HG02571 (cell line): ENCODE measurements around the gene C1QC.

ENCODE experiments used
- ATAC-seq: cut with Tn5 transposase; IDR thresholded peaks from one replicate; pipeline ENCODE4 v1.9.1; 2021; ENCODE audit warnings: mild to moderate bottlenecking, moderate library complexity; ENCODE audit not compliant: unreplicated experiment

Gene C1QC

DNA sequence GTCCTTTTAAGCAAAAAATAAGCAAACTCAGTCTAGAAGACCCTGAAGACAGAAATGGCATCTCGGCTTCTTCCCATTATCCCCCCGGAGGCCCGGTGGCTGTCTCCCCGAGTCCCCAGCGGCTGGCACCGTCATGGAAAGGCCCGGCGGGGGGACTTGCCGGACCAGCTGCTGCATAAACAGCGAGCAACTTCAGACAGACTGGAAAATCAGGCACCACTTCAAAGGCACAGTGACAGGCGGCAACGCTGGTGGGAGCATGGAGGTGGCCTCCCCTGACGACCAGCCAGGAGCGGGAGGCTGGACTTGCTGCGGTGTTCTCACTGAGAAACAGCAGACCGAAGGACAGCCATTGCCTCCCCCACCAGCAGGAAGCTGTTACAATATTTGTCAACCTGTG lies 25.4 kb upstream of the C1QC start:
- no peak for ATAC-seq

DNA sequence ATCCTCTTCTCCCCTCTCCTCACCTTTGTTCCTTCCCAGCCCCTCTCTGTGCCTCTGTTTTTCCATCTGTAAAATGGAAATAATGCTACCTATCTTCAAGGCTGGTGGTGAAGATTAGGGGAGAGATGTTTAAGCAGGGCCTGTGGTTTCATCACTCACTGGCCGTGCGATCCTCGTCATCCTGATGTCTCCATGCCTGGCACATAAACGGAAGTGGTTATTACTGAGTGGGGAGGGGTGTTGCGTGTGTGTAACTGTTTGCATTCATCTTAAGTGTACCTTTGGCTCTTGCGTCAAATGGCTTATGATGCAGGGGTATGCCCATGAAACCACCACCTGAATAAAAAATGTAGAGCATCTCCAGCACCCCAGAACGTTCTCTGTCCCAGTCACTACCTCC lies 24.2 kb upstream of the C1QC start:
- no peak for ATAC-seq

DNA sequence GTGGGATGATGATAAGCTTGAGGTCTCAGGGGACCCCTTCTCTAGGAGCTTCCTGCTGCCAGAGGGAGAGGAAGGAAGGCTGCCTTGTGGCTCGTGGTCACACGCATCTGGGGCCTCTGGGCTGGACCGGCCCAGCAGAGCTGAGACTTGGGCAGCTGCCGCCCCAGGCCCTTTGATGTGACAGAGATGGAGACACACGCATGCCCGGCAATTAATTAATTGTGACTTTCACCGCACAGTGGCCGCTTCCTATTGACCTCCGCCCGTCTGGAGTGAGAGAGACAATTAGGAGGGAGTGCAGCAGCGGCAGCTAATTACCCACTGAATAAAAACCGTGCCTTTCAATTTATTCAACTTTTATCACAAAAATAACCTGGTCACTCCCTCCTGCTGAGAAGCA lies 23.6 kb upstream of the C1QC start:
- no peak for ATAC-seq

DNA sequence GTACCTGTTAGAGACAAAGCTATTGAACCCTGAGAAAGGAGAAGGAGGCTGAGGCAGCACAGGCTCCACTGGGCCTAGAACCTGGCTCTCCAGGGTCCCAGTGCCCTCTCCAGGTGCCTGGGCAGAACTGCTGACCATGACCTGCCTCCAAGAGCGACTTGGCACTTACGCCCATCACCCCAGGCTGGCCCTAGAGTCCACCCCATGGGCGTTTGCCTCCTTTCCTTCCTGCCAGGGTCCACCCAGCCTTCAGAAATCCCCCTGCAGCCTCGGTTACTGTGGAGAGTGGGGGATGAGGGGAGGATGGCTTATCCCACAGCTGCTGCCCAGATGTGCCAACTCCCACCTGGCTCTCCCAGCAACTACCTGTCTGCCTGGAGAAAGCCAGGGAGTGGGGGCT lies 21.7 kb upstream of the C1QC start:
- ATAC-seq = no peak

DNA sequence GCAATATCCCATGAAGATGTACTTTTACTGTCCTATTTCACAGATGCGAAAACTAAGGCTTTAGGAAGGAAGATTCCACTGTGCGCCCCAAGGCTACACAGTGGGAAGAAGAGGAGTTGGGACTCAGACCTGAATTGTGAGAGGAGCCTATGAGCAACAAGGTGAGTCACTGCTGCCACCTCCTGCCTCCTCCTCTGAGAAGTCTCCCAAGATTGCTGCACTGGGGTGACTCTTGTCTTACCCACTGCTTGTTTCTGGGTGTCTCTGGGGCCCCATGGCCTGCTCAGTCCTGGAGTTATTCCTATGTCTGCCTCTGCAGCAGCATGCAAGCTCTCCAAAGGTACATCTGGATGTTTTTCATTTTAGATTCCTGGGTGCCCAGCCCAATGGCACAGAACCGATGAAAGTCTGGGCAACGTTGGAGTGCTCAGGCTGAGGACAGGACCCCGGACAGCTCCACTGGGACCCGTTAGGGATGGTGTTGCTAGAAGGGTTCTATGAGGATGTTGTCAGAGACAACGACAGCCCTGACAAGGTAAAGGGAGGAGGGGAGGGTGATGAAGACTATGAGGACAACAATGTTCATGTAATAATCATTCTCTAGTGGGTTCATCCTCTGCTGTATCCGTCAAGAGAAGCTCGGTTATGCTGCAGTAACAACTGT lies 18.0 kb upstream of the C1QC start:
- ATAC-seq = no peak

DNA sequence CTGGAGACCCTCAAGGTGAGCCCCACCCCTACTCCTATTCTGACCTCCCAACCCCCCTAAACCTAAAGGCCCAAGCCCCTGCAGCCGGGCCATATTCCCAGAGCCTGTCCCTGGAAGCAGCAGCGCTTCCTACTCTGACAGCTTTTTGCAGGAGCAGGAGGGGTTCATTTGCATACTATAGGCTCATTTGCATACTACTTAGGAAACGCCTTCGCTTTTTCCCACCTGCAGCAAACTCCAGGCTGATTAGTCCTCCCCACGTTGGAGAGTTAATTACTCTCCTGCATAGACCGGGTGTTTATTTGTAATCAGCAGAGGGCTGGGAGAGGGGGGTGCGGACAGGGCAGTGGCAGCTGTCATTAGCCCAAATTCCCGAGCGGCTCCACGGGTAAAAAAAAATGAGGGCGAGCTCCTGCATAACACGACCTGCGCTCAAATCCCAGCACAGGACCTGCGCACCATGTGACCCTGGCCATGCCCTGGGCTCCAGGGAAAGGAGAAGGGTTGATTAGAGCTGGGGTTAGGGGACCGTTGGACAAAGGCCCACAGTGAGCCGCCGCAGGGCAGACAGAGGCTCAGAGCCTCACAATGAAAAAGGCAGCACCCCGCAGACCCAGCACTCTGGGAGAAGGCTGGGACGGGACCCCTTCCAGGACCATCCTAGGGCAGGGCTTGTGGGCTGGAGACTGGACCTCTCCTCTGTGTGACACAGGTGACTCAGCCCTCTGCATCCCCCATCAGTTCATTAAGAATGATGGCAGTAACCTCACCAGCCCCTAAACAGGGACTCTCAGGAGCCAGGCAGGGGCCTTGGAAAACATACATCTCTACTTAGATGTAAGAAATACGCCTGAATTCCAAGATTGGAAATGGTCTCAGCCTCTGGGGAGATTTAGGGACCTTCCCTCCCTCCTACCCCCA lies 16.9 kb upstream of the C1QC start:
- no peak for ATAC-seq

DNA sequence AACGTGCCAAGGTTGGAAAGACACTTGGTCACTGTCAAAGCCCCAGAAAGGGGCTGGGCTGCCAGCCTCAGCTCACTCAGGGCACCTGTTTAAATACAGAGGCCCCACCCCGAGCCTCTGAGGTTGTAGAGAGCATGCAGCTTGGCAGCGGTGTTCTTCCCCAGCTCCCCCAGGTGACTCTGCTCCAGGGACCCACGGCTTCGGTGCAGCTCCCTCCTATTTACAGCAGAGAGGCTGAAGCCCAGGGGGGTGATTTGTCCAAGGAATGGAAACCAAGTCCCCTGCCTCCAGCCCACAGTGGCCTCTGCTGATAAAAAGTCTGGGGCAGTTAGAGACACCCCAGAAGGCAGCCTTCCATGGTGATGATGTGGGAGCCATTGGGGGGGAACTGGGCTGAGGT lies 16.1 kb upstream of the C1QC start:
- no peak for ATAC-seq

DNA sequence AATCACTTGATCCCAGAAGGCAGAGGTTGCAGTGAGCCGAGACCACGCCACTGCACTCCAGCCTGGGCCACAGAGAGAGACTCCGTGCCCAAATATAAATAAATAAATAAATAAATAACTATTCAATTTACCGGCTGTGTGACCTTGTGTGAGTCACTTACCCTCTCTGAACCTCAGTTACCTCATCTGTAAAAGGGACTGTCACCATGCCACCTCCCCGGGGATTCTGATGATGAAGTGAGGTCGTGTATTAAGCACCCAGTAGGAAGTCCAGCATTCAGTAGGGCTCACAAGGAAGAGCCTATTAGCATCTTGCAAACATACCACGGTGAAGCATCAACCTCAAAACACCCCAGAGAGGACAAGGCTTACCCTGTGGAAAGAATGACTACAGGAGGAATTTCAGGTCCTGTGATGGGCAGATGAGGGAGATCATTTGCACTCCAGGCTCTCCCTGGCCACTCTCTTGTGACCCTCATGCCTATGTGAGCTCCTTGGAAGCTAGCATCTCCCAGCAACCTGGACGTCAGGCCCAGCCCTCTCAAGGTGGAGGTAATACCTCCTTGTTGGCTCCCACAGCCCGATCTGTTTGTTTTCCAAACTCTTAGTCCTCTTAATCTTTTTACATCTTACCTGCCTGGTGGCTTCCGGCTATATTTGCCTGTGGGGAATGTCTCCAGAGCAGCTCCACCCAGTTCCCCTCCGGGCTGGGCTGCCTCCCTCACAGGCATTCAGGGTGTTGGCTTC lies 14.6 kb upstream of the C1QC start:
- no peak for ATAC-seq

DNA sequence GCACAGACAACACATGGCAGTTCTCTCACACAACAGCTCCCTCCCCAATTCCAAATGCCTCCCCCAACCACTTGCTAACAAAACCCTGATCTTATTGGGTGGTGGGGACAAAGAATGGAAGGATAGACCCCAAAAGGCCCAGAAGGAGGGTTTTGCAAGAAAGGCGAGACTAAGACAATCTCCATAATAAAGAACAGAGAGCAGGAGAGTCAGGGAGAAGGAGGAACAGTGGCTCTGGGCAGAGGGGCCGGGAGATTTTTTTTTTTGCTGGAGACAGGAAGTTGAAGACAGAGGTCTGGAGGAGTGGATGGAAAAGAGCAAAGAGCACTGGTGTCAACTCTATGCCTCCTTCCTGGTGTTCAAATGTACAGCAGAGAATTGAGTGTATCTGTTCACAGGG lies 13.5 kb upstream of the C1QC start:
- no peak for ATAC-seq

DNA sequence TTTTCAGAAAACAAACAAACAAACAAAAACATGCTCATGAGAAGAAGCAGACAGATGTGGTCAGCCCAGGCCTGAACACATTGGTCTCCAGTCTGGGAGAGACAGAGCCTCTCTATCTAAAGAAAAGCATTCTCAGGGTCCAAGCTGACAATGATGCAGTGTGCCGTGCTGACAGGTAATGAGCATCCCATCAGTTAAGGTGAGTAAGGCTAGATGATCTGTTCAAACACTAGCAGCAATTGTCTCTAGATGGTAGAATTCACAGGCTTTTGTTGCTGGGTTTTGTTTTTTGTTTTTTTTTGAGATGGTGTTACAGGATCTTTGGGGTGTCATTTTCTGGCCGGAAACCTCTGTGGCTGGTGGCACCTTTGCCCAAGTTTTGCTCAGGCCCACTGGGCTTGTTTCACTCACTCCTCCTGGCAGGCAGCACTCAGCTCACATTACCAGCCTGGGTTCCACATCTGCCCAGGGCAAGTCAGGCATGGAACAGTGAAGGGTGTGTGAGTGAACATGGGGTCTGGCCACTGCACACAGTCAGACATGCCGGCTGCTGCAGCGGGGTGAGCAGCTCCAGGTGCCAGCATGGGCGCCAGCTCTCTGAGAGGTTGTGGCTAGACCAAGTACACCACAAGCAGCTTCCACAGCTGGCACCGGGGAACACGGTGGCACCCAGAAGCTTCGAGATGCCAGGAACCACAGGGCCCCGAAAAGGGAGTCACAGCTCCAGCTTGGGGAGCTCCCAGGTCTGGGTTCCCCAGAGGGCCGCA lies 9.6 kb upstream of the C1QC start:
- ATAC-seq = no peak

DNA sequence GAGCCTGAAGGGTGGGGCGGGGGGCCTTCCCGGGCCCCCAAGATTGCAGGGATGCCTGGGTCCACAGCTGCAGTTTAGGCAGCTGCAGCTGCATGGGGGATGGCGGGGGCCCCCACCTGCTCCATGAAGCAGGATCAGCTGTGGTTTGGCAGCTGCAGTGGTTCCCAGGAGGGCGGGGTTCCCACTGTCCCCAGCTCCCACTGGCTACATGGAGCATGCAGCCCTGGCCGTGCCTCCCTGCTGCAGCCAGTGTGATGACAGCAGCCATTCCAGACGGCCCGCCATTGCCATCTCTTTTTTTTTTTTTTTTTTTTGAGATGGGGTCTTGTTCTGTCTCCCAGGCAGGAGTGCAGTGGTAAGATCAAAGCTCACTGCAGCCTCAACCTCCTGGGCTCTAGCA lies 8.0 kb upstream of the C1QC start:
- ATAC-seq = no peak

DNA sequence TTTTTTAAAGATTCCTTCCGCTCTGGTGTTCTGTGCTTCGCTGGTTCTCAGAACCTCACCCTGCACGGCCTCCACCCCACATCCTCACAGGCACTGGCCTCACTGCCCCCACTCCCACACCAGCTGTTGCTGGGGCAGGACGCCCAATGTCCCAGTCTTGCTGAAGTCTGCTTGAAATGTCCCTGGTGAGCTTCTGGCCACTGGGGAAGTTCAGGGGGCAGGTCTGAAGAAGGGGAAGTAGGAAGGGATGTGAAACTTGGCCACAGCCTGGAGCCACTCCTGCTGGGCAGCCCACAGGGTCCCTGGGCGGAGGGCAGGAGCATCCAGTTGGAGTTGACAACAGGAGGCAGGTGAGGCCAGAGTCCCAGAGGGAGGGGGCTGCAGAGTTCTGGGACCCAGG lies 7.1 kb upstream of the C1QC start, which contains the start of gene C1QA:
Gene C1QA, plus strand, starts transcription at position 276 of the 400 bp plus-strand sequence. CDS start 989 bp downstream, outside the sequence.
- ATAC-seq = no peak

DNA sequence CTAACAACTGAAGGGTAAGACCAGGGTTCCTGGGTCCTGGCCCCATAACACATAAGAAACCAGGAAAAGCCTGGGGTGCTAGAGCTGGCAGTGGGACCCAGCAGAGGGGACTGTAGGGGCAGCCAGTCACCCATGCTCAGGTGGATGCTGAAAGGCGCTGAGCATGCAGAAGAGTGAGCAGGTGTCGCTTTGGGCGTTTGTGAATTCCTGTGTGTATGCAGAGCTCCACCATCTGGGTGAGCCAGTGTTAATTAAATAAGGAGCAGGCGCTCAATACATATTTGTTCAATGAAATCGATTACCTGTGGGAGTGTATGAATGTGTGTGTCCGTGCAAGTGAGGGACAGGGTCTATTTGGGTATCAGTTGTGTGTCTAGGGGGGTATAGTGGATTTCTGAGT lies 6.5 kb upstream of the C1QC start:
- ATAC-seq = no peak

DNA sequence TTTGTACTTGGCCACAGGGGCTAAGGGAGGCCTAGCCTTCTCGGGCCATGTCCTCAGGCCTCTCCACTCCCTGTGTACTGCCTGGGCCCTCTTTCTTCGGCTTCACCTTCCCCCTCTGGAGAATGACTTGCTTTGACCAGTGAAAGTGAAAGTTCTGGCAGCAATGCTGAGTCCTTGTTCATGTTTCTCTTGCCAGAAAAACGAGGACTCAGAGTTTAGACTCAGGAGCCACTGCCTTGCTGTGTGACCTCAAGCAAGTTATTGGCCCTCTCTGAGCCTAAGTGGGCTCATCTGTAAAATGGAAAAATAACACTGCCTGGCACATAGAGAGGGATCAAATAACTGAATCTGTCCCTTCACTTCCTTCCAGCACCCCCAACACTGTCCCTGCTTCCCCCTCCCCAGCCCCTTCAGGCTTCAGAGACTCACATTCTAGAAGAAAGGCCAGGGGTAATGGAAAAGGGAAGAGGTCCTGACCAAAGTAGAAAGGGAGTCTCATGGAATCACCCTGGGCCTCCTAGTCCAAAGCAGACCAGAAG lies 5.5 kb upstream of the C1QC start:
- no peak for ATAC-seq

DNA sequence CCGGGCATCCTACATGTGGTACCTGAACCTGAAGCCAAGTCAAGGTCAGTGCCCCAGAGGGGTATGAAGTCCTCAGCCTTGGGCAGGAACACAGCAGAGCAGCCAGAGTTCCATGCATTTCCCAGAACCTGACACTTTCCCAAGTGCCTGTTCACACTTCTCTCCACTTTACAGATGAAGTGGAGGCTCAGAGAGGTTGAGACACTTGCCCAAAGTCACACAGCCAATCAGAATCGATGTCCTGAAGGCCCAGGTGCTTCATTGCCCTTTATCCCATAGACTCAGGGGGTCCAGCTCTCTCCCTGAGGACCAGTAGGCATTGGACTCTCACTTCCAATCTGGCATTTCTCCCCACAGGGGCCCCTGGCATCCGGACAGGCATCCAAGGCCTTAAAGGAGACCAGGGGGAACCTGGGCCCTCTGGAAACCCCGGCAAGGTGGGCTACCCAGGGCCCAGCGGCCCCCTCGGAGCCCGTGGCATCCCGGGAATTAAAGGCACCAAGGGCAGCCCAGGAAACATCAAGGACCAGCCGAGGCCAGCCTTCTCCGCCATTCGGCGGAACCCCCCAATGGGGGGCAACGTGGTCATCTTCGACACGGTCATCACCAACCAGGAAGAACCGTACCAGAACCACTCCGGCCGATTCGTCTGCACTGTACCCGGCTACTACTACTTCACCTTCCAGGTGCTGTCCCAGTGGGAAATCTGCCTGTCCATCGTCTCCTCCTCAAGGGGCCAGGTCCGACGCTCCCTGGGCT lies 4.8 kb upstream of the C1QC start:
- ATAC-seq = no peak

DNA sequence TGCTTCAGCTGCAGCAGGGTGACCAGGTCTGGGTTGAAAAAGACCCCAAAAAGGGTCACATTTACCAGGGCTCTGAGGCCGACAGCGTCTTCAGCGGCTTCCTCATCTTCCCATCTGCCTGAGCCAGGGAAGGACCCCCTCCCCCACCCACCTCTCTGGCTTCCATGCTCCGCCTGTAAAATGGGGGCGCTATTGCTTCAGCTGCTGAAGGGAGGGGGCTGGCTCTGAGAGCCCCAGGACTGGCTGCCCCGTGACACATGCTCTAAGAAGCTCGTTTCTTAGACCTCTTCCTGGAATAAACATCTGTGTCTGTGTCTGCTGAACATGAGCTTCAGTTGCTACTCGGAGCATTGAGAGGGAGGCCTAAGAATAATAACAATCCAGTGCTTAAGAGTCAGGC lies 4.1 kb upstream of the C1QC start:
- ATAC-seq = no peak

DNA sequence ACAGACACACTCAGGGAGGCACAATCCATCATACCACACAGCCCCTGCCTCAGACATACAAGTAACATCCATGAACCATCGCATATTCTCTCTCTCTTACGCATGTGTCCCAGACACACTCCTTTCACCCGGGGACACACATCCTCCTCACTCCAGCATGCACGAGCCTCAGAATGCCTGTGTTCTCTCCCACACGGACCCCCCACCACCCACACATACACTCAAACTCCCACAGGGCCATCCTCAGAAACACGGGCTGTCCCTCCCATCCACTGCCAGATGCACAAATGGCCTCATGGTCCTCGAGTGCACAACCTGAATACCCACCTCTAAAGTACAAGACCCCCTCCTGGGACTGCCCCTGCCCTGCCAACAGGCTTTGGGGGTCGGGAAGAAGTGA lies 2.2 kb upstream of the C1QC start:
- ATAC-seq = no peak

DNA sequence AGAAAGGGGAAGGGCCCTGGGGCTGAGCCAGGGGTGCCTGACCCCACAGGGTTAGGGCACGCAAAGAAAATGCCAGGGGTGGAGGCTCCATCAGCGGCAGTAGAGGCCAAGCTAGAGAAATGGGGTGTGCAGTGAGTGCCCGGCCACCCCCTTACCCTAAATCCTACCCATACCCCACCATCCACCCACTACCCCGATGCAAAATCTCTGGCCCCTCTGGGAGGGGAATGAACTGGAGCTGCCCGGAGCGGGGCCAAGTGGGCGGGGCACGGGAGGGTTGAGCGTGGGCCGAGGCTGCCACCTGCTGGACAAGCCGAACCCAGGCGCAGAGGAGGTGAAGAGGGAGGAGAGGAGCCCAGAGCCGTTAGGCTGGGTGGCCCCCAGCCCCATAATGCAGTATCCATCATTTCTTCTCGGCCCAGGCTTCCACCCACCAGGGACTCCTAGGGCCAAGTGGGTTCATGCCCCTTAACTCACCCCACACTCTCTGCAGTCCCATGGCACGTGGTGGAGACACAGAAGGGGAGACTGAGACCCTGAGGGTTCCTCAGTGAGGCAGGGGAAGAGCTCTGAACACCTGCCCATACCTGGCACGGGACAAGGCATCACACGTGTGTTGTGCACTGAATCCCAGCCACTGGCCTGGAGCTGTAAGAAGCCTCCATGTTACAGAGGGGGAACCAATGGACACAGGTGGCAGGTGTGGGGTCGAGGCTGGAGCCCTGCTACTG lies 1.4 kb upstream of the C1QC start:
- no peak for ATAC-seq

DNA sequence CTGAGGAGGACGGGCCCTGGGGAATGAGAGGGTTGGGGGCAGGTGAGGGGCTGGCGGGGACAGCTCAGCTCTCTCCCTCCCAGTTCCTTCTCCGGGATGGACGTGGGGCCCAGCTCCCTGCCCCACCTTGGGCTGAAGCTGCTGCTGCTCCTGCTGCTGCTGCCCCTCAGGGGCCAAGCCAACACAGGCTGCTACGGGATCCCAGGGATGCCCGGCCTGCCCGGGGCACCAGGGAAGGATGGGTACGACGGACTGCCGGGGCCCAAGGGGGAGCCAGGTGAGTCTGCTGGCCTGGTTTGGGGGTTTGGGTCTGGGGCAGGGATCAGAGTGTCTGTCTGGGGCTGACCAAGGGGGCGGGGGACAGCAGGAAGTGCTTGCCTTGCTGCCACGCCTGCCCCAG lies 495 bp downstream of the C1QC start:
- ATAC-seq = no peak
